ENCODE measurements around the gene RPAP3. TPM values are rescaled to one million over a fixed set of nuclear protein-coding genes. Genes with fewer than 3 reads are reported as not detected.

RPAP3 gene
- total and polyA plus RNA-seq, 9 of the 15 experiments (the other 6 are each of a cell fraction or from before 2014, with no cell fraction given), result 40.0 to 92.1 (median 54.1) TPM

DNA sequence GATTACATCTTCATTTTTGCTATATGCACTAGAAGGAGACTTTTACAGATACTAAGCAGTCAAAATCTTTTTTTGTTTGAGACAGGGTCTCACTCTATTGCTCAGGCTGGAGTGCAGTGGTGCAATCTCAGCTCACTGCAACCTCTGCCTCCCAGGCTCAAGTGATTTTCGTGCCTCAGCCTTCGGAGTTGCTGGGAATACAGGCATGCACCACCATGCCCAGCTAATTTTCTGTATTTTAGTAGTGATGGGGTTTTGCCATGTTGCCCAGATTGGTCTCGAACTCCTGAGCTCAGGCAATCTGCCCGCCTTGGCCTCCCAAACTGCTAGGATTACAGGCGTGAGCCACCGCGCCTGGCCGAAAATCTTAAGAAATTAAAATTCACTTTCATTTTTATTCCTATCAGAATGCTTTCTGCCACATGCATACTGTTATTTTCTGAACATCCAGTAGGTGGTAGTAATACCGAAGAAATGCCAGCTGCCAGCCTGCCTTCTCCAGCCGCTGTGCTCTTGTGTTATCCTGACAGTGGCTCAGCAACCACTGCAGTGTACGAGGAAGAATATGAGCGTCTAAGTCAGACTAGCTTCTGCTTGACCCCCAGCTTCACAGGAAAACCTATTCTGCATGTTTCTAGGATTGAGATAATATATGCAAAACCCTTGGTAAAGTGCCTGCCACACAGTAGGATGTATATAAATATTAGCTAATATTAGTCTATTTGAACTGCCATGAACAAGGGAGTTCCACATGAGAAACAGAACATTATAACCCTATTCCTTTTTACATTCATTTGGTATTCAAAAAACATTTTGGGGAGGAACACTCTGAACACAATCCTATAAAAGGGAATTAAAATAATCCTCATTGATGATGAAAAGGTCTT is 54.2 kb downstream of the RPAP3 start:
- Histone ChIP-seq H3K4me2 (ENCODE audit: insufficient read depth, low read length) (no peak overlapping the region), H3K27ac (ENCODE audit: extremely low read depth, low read depth, low read length) (no peak overlapping the region), H3K36me3 (ENCODE audit: control insufficient read depth, insufficient read depth, low read length) (peaks cover 3% of the 10 kb centered on the region; the same call in 2 of the 3 replicates), H2AFZ (ENCODE audit: low read depth, low read length) (no peak overlapping the region), H3K4me1 (replicated peaks in 1 of 2; ENCODE audit: control insufficient read depth in 2 of 2, insufficient read depth in 2 of 2, low read length in 2 of 2) (peaks cover 0 to 9% of the 10 kb centered on the region in 2 experiments; a peak in 1 of 5 replicates), H3K9me3 (replicated peaks; ENCODE audit: control insufficient read depth, insufficient read depth, low read depth, low read length) (no peaks in the 10 kb centered on the region), H3K4me3 (no peak overlapping the region), H4K20me1 (replicated peaks; ENCODE audit: control insufficient read depth, insufficient read depth, low read length) (no peaks in the 10 kb centered on the region), H3K79me2 (ENCODE audit: control insufficient read depth, insufficient read depth, low read length) (no peaks in the 10 kb centered on the region), H3K9ac (ENCODE audit: insufficient read depth in 1 of 2, low read depth in 2 of 2, low read length in 2 of 2) (no peak overlapping the region), H3K27me3 (ENCODE audit: control insufficient read depth in 2 of 2, insufficient read depth in 2 of 2, low read length in 2 of 2) (no peaks in the 10 kb centered on the region), H3K9me1 (ENCODE audit: control insufficient read depth, insufficient read depth, low read length) (no peaks in the 10 kb centered on the region)
- peak in 2 of 4 experiments; percentile 23 to 52 for DNase-seq (ENCODE audit: extremely low read depth in 1 of 4, low spot score in 3 of 4)
- in situ Hi-C loops (cut with MboI), result no loop called here
- peak; percentile 80 for ATAC-seq
- intact Hi-C loops (cut with micrococcal nuclease), result loop anchor here (5.0 kb wide), 1 partner anchor 186 kb away; no protein-coding TSS in a partner anchor
- 68% methylated on average over 12 of the region's 12 CpGs for WGBS (ENCODE audit: insufficient coverage, low coverage, missing lambda C conversion rate)
- no TSS peak for BruUV-seq (replicated peaks)
- peak; percentile 15 for FAIRE-seq
- TF ChIP-seq FOS (IDR thresholded peaks at IDR 0.05; ENCODE audit: extremely low read depth, insufficient read length), result no peak
- TF ChIP-seq, protein P1, sequence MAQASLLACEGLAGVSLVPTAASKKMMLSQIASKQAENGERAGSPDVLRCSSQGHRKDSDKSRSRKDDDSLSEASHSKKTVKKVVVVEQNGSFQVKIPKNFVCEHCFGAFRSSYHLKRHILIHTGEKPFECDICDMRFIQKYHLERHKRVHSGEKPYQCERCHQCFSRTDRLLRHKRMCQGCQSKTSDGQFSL (CRISPR knock-in tag; IDR thresholded peaks at IDR 0.05), result no peak
- TF ChIP-seq, protein P1 (tag; IDR thresholded peaks at IDR 0.05), result no peak
- TF ChIP-seq POU5F1 (IDR thresholded peaks at IDR 0.05; ENCODE audit: borderline replicate concordance, low read depth, low read length, partially characterized antibody), result no peak
- TF ChIP-seq, protein P2, sequence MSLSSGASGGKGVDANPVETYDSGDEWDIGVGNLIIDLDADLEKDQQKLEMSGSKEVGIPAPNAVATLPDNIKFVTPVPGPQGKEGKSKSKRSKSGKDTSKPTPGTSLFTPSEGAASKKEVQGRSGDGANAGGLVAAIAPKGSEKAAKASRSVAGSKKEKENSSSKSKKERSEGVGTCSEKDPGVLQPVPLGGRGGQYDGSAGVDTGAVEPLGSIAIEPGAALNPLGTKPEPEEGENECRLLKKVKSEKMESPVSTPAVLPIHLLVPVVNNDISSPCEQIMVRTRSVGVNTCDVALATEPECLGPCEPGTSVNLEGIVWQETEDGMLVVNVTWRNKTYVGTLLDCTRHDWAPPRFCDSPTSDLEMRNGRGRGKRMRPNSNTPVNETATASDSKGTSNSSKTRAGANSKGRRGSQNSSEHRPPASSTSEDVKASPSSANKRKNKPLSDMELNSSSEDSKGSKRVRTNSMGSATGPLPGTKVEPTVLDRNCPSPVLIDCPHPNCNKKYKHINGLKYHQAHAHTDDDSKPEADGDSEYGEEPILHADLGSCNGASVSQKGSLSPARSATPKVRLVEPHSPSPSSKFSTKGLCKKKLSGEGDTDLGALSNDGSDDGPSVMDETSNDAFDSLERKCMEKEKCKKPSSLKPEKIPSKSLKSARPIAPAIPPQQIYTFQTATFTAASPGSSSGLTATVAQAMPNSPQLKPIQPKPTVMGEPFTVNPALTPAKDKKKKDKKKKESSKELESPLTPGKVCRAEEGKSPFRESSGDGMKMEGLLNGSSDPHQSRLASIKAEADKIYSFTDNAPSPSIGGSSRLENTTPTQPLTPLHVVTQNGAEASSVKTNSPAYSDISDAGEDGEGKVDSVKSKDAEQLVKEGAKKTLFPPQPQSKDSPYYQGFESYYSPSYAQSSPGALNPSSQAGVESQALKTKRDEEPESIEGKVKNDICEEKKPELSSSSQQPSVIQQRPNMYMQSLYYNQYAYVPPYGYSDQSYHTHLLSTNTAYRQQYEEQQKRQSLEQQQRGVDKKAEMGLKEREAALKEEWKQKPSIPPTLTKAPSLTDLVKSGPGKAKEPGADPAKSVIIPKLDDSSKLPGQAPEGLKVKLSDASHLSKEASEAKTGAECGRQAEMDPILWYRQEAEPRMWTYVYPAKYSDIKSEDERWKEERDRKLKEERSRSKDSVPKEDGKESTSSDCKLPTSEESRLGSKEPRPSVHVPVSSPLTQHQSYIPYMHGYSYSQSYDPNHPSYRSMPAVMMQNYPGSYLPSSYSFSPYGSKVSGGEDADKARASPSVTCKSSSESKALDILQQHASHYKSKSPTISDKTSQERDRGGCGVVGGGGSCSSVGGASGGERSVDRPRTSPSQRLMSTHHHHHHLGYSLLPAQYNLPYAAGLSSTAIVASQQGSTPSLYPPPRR (CRISPR knock-in tag; IDR thresholded peaks at IDR 0.05; ENCODE audit: borderline replicate concordance), result no peak
- no peak for TF ChIP-seq KDM2B (CRISPR knock-in tag; IDR thresholded peaks at IDR 0.05)
- TF ChIP-seq RAD21 (CRISPR knock-in tag; conservative IDR thresholded peaks at IDR 0.05 in 1 of 2, IDR thresholded peaks at IDR 0.05 in 1 of 2), result peak; percentile 21 to 58; a peak in 3 of 4 replicates
- TF ChIP-seq, protein P3, sequence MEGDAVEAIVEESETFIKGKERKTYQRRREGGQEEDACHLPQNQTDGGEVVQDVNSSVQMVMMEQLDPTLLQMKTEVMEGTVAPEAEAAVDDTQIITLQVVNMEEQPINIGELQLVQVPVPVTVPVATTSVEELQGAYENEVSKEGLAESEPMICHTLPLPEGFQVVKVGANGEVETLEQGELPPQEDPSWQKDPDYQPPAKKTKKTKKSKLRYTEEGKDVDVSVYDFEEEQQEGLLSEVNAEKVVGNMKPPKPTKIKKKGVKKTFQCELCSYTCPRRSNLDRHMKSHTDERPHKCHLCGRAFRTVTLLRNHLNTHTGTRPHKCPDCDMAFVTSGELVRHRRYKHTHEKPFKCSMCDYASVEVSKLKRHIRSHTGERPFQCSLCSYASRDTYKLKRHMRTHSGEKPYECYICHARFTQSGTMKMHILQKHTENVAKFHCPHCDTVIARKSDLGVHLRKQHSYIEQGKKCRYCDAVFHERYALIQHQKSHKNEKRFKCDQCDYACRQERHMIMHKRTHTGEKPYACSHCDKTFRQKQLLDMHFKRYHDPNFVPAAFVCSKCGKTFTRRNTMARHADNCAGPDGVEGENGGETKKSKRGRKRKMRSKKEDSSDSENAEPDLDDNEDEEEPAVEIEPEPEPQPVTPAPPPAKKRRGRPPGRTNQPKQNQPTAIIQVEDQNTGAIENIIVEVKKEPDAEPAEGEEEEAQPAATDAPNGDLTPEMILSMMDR (IDR thresholded peaks at IDR 0.05 in 2 of 3, conservative IDR thresholded peaks at IDR 0.05 in 1 of 3; ENCODE audit: insufficient read depth in 2 of 3, low read depth in 1 of 3, low read length in 3 of 3), result peak; percentile 57 to 65 (median 59); a peak in 5 of 6 replicates
- TF ChIP-seq, protein P4, sequence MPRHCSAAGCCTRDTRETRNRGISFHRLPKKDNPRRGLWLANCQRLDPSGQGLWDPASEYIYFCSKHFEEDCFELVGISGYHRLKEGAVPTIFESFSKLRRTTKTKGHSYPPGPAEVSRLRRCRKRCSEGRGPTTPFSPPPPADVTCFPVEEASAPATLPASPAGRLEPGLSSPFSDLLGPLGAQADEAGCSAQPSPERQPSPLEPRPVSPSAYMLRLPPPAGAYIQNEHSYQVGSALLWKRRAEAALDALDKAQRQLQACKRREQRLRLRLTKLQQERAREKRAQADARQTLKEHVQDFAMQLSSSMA (CRISPR knock-in tag; IDR thresholded peaks at IDR 0.05), result no peak
- TF ChIP-seq EGR1 (conservative IDR thresholded peaks at IDR 0.05), result no peak
- no peak for TF ChIP-seq EP300 (IDR thresholded peaks at IDR 0.05; ENCODE audit: low read length)
- POLR2A ChIA-PET, result interaction anchor here (0.6 to 1.2 kb wide), 4 partner anchors 10 to 843 kb away, joined by 3 read pairs; no protein-coding TSS in a partner anchor
- CTCF ChIA-PET (ENCODE audit: low intra/inter-chr PET ratio), result interaction anchor here (0.5 kb wide), 1 partner anchor 107 kb away, joined by 3 read pairs; the partner anchor contains the start of gene RAPGEF3

All from K562 (cell line).